HG03039 (cell line): ENCODE data around the gene SPATA21.

Source experiments
- ATAC-seq: cut with Tn5 transposase; IDR thresholded peaks from one replicate; pipeline ENCODE4 v1.9.1; 2021; ENCODE audit warnings: mild to moderate bottlenecking, moderate library complexity; ENCODE audit not compliant: unreplicated experiment

Gene SPATA21

DNA sequence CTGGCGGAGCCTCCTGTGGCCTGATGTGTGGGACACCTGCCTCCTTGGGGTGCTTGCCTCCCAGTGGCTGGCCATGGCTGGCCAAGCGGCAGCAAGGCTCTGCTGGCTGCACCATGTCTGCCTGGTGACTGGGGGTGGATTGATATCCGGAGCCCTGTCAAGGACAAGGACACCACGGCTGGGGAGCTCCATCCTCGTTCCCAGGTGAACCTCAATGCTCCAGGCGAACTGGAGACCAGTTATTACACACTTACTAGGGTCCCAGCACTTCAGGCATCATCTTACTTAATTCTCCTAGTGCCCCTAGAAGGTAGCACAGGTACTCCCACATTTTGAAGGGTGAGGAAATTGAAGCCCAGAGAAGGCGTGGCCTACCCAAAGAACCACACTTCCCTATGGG lies 15.2 kb downstream of the SPATA21 start:
- ATAC-seq: no peak

- ATAC-seq: no peak
Observed at GRCh38 chr1:16421201-16421600, 16.0 kb downstream of the SPATA21 start.

GRCh38 chr1:16420424-16421118 lies 16.7 kb downstream of the SPATA21 start:
- ATAC-seq: no peak

DNA sequence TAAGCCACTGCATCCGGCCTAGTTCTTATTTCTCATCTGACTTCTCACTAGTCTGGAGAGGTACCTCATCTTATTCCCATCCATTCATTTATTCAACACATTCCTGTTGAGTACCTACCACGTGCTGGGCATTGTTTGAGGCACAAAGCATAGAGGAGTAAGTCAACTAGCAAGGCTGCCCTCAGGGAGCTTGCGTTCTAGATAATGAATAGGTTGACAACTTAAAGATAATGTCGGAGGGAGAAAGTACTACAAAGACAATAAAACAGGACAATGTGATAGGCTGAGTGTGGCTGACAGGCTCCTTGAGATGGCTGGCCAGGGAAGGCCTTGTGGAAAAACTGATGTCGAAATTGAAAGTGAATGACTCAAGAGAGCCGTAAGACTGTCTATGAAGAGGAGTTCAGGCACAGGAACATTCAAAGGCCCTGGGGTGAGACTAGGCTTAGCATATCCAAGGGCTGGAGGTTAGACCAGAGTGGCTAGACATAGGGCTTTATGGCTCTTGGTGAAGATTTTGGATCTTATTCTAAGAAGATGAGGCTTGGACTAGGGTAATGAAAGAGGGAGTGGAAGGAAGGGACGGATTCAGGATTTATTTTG lies 18.3 kb downstream of the SPATA21 start:
- no peak for ATAC-seq

DNA sequence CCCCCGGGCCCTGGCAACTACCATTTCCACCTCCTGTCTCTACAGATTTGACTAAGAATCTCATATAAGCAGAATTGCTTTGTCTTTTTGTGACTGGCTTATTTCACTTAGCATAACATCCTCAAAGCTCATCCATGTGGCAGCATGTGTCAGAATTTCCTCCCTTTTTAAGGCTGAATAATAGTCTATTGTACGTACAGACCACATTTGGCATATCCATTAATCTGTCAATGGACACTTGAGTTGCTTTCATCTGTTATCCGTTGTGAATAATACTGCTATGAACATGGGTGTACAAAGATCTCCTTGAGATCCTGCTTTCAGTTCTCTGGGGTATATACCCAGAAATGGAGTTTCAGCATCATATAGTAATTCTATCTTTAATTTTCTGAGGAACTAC lies 24.0 kb downstream of the SPATA21 start:
- ATAC-seq: no peak

DNA sequence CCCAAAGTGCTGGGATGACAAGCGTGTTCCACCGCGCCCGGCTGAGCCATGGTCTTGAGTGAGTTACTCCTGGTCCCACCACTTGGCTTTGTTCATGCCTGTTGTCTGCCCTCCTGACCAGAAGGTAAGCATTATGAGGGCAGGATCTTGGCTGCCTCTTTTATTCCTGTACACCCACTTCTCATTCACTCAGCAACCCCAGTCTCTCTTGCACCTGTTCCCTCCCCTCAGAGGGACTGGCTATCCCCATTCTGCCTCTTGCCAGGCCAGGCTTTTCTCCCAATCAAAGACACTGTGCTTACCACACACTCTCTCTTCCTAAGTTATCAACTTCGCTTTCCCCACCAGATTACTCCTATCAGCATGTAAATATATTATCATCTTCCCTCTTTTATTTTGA lies 26.4 kb downstream of the SPATA21 start:
- ATAC-seq: no peak

GRCh38 chr1:16409536-16410152 lies 27.6 kb downstream of the SPATA21 start:
- no peak for ATAC-seq

DNA sequence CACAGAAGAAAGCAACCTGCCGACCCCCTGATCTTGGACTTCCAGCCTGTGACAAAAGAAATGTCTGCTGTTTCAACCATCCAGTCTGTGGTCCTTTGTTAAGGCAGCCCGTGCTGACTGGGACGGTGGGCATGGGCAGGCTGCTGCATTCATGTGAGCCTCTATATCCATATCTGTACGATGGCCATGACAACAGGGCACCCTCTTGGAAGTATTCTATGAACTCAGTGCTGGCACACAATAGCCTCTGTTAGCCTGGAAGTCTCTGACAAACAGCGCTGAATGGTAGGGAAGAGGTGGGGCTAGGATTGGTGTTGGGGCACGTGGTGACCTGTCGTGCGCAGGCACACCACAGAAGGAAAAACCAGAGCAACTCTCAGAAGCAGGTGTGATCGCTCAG lies 30.4 kb downstream of the SPATA21 start:
- no peak for ATAC-seq

- ATAC-seq: no peak
Observed at GRCh38 chr1:16405441-16405840, 31.8 kb downstream of the SPATA21 start.

DNA sequence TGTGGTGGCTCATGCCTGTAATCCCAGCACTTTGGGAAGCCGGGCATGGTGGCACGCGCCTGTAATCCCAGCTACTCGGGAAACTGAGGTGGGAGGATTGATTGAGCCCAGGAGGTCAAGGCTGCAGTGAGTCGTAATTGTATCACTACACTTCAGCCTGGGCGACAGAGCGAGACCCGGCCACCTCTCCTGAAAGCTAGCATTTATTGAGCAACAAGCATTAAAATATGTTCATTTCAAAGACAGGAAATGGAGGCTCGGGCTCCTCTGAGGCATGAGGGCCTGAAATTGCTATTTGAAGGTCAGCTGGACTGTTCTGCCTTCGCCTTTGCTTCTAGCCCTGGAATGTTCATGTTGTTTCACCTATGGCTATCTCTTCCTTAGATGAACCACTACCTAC lies 34.5 kb downstream of the SPATA21 start:
- ATAC-seq: no peak

GRCh38 chr1:16398371-16398953 lies 38.8 kb downstream of the SPATA21 start:
- ATAC-seq: no peak

DNA sequence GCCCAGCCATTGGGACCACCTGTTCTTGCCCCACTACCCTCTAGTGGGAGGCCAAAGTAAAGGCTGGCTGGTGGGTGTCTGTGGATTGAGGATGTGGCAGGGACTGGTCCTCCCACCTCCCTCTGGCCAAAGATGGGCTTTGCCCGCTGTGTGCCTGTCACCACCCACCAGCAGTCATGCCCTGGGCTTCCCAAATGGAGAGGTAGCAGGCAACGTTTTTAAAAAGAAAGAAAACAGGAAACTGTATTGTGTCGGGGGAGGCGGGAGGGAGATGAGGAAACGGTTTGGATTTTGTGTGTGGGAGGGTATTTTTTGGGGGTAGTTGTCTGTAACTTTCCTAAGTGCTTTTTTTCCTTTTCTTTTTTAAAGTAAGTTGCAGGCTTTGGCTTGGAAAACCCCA lies 40.1 kb downstream of the SPATA21 start:
- no peak for ATAC-seq

DNA sequence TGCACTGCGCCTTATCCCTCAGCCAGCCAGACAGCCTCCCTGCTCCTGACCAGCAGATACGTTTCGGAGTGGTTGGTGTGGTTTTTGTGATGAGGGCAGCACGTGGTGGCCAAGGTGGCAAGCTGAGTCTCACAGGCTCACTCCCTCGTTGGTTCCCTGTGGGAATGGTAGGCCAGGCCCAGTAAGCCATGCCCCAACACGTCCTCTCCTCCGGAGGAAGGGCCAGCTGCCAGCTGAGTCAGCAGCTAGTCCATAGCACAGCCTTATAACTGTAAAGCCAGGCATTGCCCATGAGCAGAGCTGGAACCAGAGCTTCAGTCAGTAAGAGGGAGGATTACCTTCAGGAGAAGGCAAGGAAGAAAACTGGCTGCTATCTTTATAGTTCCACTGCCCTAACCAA lies 40.6 kb downstream of the SPATA21 start:
- no peak for ATAC-seq

DNA sequence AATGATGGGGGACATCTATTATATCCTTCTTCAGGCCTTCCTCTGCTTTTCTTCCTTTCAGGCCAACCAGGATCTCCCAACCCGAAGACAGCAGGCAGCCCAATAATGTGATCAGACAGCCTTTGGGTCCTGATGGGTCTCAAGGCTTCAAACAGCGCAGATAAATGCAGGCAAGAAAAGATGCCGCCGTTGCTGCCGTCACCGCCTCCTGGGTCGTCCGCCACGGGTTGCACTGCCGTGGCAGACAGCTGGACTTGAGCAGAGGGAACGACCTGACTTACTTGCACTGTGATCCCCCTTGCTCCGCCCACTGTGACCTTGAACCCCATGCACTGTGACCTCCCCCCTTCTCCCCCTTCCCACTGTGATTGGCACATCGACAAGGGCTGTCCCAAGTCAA lies 42.2 kb downstream of the SPATA21 start:
- ATAC-seq: no peak

GRCh38 chr1:16393570-16394521 lies 43.4 kb downstream of the SPATA21 start:
- no peak for ATAC-seq

DNA sequence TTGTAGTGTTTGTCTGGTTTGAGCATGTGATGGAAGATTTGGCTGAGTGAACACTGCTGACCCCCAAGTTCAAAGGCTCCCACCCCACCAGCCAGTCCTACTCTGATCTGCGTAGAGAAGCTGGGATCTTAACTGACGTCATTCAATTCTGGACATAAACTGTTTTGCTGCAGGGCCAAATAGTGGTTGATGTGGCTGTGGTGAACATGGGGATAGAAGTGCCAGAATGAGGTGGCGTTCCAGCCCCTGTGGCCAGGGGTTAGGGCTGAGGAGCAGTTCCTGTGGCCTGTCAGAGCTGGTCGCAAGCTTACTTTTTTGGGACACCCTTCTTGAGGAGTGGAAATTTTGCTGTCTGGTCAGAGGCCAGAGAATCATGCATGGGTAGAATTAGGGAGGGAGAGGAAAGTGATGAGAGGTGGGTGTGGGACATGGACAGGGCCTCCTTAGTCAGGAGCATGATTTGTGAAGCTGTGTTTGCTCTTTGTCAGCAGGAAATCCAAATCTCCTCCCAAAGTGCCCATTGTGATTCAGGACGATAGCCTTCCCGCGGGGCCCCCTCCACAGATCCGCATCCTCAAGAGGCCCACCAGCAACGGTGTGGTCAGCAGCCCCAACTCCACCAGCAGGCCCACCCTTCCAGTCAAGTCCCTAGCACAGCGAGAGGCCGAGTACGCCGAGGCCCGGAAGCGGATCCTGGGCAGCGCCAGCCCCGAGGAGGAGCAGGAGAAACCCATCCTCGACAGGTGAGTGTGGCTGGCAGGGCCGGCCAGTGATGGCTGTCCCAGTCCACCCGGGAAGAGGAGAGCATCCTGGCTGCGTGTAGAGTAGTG lies 44.3 kb downstream of the SPATA21 start:
- ATAC-seq: no peak

- no peak for ATAC-seq
Observed at GRCh38 chr1:16391411-16391810, 45.8 kb downstream of the SPATA21 start.

DNA sequence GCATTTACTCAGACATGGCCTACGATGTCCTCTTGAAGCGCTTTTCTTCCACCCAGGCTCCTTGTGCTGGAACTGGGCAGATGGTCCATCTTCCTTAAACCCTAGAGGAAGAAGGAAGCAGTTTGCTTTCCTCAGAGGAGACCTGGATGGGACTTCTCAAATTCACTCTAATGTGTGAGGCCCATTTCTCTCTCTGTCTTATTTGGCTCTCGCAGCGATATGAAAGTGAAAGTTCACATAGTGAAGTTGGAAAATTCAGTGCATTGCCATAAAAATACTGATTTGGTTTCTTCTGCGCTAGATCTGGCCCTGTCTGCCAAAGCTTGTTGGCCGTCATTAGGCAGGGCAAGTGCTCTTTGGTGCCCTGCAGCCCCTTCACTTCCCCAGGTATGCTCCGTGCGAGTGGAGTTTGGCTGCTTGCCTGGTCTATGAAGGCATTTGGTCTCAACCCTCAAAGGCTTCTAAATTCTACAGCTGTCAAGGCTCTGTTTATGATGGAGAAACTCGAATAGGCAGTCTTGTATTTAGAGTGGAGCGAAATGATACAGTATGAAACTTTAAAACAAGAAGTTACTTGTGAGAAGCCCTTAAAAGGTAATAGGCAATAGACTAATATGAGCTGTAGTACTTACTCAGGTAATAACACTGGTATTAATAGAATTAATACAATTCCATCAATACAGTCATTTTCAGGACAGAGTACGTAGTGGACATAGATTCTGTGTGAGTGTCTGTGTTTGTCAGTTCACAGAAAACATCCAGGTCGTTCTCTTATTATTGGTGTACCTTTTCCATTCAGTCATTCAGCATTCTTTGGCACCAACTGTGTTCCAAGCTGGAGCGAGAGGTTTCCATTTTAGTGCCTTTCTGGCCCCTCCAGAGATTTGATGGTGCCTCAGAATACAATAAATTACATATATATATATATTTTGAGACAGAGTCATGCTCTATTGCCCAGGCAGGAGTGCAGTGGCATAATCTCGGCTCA lies 49.7 kb downstream of the SPATA21 start:
- ATAC-seq: no peak
